Smooth muscle cell (in vitro differentiated cells): ENCODE results near the gene STARD6. TPM values are rescaled to one million over a fixed set of nuclear protein-coding genes. Genes with fewer than 3 reads are reported as not detected.

Source experiments
- DNase-seq: peaks from one replicate; lab custom pipeline; 2025; ENCODE audit not compliant: unreplicated experiment; lab: John Stamatoyannopoulos, UW
- H2AFZ ChIP-seq: fragments of 200-600 bp; sonication (generic); 2 replicates; pipeline ENCODE4 v1.6.0; 2016; ENCODE audit warnings: antibody characterized with exemption, low read depth, mild to moderate bottlenecking
- H3F3A ChIP-seq: fragments of 200-600 bp; sonication (generic); 2 replicates; pipeline ENCODE4 v1.6.0; 2017; ENCODE audit warnings: antibody characterized with exemption, low read depth
- H3K27ac ChIP-seq: fragments of 200-600 bp; sonication (generic); 2 replicates; pipeline ENCODE4 v1.5.1; 2016; ENCODE audit warnings: low read depth, mild to moderate bottlenecking
- H3K27me3 ChIP-seq: fragments of 200-600 bp; sonication (generic); 2 replicates; pipeline ENCODE4 v1.6.1; 2016; ENCODE audit warnings: low read depth, mild to moderate bottlenecking
- H3K36me3 ChIP-seq: fragments of 200-600 bp; sonication (generic); 2 replicates; pipeline ENCODE4 v1.5.1; 2016; ENCODE audit warnings: low read depth
- H3K4me1 ChIP-seq: fragments of 200-600 bp; sonication (generic); 2 replicates; pipeline ENCODE4 v1.5.1; 2016; ENCODE audit warnings: low read depth
- H3K4me2 ChIP-seq: fragments of 200-600 bp; sonication (generic); 2 replicates; pipeline ENCODE4 v1.6.0; 2016; ENCODE audit warnings: mild to moderate bottlenecking
- H3K4me3 ChIP-seq: fragments of 200-600 bp; sonication (generic); 2 replicates; pipeline ENCODE4 v1.5.1; 2016; ENCODE audit warnings: mild to moderate bottlenecking
- H3K79me2 ChIP-seq: fragments of 200-600 bp; sonication (generic); 2 replicates; pipeline ENCODE4 v1.6.0; 2016; ENCODE audit warnings: low read depth, mild to moderate bottlenecking
- H3K9ac ChIP-seq: fragments of 200-600 bp; sonication (generic); 2 replicates; pipeline ENCODE4 v1.6.0; 2016; ENCODE audit warnings: low read depth
- H3K9me3 ChIP-seq: fragments of 200-600 bp; sonication (generic); replicated peaks from 2 replicates; pipeline ENCODE4 v1.5.1; 2016; ENCODE audit warnings: low read depth
- H4K20me1 ChIP-seq: fragments of 200-600 bp; sonication (generic); 2 replicates; pipeline ENCODE4 v1.6.0; 2016; ENCODE audit warnings: low read depth
- CTCF ChIP-seq: fragments of 200-600 bp; sonication (generic); IDR thresholded peaks from 2 replicates; pipeline ENCODE4 v1.5.1; 2017; ENCODE audit warnings: borderline replicate concordance, mild to moderate bottlenecking, antibody characterized with exemption; ENCODE audit not compliant: insufficient read depth, poor library complexity, severe bottlenecking
- WGBS: methylation state at CpG from one replicate; pipeline ENCODE4 v1.1.7; 2016; ENCODE audit warnings: low lambda C conversion rate; 5-methylcytosine and 5-hydroxymethylcytosine counted together
- polyA plus RNA-seq: library from polyadenylated mRNA; unstranded; fragments of >200 nt; fragmentation: Nextera tagmentation; extraction: Ambion mirVana; gene quantifications from 2 replicates; pipeline ENCODE4 v1.2.1, GENCODE V29; 2016
- total RNA-seq: library from RNA; depleted of rRNA; stranded (reverse); fragments of >200 nt; gene quantifications from 2 replicates; pipeline ENCODE4 v1.2.3, GENCODE V29; 2014

STARD6 gene
- total and polyA plus RNA-seq, 2 experiments from 2014 or later, result not detected

- Histone ChIP-seq H4K20me1 (no peaks in the 10 kb centered on the region), H3K4me2 (no peak overlapping the region), H3K36me3 (no peaks in the 10 kb centered on the region), H3K79me2 (no peaks in the 10 kb centered on the region), H3K9me3 (no peaks in the 10 kb centered on the region), H3F3A (no peaks in the 10 kb centered on the region), H3K9ac (no peak overlapping the region), H3K27me3 (no peaks in the 10 kb centered on the region), H3K4me3 (no peak overlapping the region), H3K27ac (no peak overlapping the region), H2AFZ (no peak overlapping the region), H3K4me1 (no peaks in the 10 kb centered on the region)
- DNase-seq, result no peak
- 77% methylated on average over 1 of the region's 1 CpG for WGBS
- TF ChIP-seq CTCF, result no peak
Observed at GRCh38 chr18:54351186-54351585, 6.5 kb downstream of the STARD6 start.

DNA sequence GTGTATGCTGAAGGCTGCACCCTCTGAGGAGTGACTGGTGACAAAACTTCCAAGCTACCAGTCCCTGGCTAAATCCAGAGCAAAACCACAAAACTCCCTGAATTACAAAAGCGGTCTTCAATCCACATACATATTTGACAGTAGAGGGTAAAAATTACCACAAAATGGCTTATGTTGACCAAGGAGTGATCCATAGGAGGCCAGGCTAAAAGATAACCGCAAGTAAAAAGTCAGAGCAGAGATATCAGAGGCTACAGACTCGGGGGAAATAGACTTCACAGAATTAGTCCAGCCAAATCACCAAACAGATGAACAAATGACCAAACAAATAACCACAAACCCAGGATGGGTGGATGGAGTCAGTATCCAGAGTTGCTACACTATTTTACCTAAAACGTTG, 19.4 kb downstream of the STARD6 start:
- Histone ChIP-seq H3K9ac (no peak overlapping the region), H4K20me1 (no peaks in the 10 kb centered on the region), H3K4me2 (peak overlapping the region; percentile 31), H3F3A (no peaks in the 10 kb centered on the region), H3K9me3 (no peaks in the 10 kb centered on the region), H2AFZ (no peak overlapping the region), H3K27ac (no peak overlapping the region), H3K79me2 (no peaks in the 10 kb centered on the region), H3K27me3 (no peaks in the 10 kb centered on the region), H3K36me3 (no peaks in the 10 kb centered on the region), H3K4me3 (no peak overlapping the region), H3K4me1 (no peaks in the 10 kb centered on the region)
- 43% methylated on average over 4 of the region's 4 CpGs for WGBS
- no peak for TF ChIP-seq CTCF
- DNase-seq, result no peak

DNA sequence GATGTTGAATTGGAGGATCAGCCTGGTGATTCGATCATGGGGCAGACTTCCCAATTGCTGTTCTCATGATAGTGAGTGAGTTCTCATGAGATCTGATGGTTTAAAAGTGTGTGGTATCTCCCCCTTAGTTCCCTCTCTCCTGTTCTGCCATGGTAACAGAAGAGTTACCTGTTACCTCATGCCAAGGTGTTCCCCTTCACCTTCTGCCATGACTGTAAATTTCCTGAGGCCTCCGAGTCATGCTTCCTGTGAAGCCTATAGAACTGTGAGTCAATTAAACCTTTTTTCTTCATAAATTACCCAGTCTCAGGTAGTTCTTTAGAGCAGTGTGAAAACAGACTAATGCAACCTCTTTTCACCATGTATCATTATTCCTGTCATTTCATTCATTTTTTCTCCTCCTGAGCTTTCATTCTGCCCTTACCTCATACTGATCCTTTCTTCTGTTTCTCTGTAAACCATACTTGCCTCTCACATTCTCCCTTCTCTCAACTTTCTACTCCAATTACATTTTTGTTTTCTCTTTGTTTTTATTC, 22.0 kb downstream of the STARD6 start:
- Histone ChIP-seq H3F3A (no peaks in the 10 kb centered on the region), H3K9ac (no peak overlapping the region), H3K9me3 (no peaks in the 10 kb centered on the region), H4K20me1 (no peaks in the 10 kb centered on the region), H3K4me2 (no peak overlapping the region), H3K27ac (no peak overlapping the region), H3K4me1 (no peaks in the 10 kb centered on the region), H3K79me2 (no peaks in the 10 kb centered on the region), H3K27me3 (no peaks in the 10 kb centered on the region), H2AFZ (no peak overlapping the region), H3K4me3 (no peak overlapping the region), H3K36me3 (no peaks in the 10 kb centered on the region)
- no peak for DNase-seq
- 84% methylated on average over 2 of the region's 2 CpGs for WGBS
- TF ChIP-seq CTCF, result no peak

GRCh38 chr18:54330768-54331548, 26.7 kb downstream of the STARD6 start:
- no peak overlapping the region for H3K4me2 ChIP-seq

More at GRCh38 chr18:54330768-54331548, 26.7 kb downstream of the STARD6 start:
- Histone ChIP-seq H3K36me3 (no peaks in the 10 kb centered on the region), H3K9me3 (no peaks in the 10 kb centered on the region), H3K27ac (no peak overlapping the region), H2AFZ (no peak overlapping the region), H3F3A (no peaks in the 10 kb centered on the region), H3K79me2 (no peaks in the 10 kb centered on the region), H3K4me3 (no peak overlapping the region), H4K20me1 (no peaks in the 10 kb centered on the region), H3K27me3 (no peaks in the 10 kb centered on the region), H3K4me1 (no peaks in the 10 kb centered on the region), H3K9ac (no peak overlapping the region)
- 76% methylated on average over 6 of the region's 6 CpGs for WGBS
- DNase-seq, result no peak
- TF ChIP-seq CTCF, result no peak
